IPS DF 4.7 (cell line): Measurements from ENCODE around the gene LYST.

Experiments used
- DNase-seq: peaks from one replicate; pipeline ENCODE4 v3.0.0-alpha.2; 2013; ENCODE audit warnings: low spot score; ENCODE audit errors: extremely low read depth

The LYST gene

DNA sequence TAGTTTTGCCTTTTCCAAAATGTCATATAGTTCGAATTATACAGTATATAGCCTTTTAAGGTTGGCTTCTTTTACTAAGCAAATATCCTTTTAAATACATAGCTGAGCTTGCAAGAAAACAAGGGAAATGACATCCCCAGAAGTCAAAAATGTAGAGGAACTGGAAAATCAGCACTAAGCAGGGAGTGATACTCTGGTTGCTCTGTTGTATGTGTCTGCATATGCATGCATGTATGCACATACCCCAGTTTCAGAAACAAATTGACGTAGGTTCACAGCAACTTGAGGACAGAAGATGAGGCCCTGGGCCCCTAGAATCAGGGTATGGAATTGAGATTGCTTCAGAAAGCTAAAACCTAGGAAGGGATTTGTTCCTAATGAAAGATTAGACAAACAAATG, 142.0 kb downstream of the LYST start:
- no peak for DNase-seq

DNA sequence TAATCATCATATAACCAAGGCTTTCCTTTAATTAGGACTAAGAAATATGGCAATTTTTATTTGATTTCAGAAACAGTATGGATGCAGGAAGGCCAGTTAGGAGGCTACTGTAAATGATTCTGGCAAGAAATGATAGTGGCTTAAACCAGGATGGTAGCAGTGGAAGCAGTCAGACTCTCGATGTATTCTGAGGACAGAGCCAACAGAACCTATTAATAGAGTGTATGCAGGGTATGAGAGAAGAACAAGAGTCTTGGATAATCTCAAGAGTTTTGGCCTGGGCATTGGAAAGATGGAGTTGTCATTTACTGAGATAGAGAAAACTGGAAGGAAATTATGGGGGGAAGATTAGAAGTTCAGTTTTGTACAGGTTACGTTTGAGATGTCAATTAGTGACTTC, 143.8 kb downstream of the LYST start:
- no peak for DNase-seq

DNA sequence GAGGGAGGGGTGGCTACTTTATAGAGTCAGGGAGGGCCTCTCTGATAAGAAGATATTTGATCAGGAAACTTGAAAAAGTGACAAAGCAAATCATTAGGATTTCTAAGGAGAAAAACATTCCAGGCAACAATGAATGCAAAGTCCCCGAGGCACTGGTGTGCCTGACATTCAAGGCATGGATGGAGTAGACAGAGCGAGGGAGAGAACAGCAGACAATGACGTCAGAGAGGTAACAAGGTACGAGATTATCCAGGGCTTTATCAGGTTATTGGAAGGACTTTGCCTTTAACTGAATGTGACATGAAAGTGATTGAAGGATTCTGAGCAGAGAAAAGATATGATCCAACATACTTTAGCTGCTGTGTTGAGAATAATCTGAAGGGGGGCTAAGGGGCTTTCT, 144.7 kb downstream of the LYST start:
- no peak for DNase-seq

DNA sequence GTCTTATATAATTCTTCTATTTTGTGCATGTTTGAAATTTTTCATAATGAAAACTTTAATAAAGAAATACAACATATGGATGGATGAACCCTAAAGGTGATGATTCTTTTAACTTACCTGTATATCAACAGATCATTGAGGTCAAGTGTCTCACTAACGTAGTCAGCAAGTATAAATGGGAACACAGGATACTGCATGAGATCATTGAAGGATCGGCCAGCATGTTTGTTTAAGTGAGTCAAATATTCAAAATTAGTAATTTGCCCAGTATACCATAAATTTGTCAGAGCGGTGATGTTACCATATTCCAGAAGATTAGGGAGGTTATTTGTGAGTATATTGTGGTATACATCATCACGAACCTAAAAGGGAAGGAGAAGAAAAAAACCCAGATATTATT, 146.2 kb downstream of the LYST start:
- DNase-seq = no peak

DNA sequence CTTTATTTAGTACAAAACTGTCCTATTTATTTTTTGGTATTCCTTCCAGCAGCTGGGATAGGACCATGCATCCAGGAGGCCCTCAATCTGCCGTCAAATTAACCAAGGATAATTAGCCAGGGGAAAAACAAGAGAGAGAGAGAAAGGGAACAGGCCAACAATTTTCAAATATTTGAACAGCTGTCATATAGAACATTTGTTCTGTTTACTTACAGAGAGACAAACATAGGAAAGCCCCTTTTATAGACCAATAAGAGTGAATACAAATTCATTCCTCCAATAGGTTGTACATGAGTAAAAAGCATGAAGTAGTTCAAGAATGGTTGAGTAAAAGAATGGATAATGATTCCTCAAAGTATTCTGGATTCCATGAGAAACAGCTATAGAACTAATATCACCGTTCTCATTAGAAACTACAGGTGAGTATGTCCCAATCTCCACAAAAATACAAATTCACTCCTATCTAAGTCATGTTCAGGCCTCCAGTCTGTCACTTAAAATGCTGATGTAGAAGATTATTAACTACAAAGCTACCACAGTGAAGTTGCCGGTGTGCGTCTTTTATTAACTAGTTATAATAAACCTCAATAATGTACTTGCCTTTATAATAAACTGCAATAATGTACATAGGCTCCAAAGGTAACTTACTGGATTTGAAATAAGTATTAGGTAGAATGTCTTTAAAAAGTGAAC, 152.4 kb downstream of the LYST start:
- no peak for DNase-seq

DNA sequence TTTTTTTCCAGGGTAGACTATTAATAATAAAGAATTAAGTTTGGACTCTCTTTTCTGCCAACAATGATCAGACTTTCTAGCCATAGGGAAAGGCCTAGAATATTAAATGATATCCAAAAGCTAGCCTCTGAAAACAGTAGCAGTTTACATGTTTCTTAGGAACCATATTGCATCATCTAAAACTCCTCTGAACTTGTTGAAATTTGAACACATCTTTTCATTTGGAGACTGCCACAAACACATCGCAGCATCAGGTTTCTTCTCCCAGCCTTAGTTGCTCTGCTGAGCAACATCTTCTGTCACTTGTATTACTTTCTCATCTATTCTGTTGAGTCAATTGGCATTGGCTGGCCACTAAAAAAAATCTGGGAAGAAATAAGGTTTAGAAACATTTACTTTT, 153.9 kb downstream of the LYST start:
- DNase-seq = no peak

DNA sequence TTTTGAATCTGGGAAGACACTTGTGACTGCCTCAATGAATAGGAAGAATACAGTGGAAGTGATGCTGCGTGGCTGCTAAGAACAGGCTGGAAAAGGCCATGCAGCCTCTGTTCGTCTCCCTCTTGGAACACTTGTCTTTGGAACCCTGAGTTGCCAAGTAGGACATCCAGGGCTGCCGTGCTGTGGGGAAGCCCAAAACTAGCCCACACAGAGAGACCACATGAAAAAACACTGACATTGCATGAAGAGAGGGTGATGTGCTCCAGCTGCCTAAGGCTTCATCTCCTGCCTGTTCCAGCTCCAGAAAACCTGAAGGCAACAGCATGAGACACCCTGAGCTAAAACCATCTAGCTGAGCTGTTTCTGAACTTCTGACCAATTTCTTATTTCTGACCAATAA, 156.0 kb downstream of the LYST start:
- DNase-seq = no peak

DNA sequence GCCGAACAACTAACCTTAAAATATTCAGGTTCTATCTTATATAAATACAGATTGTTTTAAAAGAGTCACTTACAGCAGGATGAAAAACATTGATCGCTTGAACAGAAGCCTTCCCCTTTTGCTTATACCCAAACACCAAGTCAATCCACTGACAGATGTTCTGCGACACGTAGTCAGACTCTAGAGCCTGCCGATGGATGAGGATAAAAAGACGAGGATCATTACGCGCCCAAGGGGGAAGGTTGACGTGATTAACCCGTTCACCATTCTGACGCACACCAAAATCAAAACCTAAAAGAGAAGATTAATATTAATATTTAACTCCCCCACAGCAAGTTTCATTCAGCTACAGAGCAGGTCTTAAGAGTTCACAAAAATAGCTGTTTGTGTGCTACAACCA, 157.7 kb downstream of the LYST start:
- DNase-seq = no peak

DNA sequence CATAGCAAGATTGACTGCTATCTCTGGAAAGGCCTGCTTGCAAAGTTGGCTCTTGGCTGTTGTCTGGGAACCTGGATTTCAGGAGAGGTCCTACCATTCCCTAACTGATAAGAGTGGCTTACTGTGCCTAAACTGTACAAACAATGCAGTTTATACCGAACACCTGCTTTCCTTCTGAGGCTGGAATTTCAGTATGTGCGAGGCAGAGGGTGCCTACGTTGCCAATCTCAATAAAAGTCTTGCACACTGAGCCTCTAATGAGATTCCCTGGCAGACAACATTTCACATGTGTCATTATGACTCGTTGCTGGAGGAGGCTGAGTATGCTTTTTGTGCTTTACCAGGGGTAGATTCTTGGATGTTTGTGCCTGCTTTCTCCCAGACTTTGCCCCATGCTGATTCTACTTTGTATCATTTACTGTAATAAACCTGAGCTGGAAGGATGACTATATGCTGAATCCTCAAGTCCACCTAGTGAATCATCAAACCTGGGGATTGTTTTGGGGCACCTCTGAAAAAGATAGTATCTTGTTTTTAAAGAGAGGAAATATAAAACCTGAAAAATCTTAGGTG, 158.2 kb downstream of the LYST start:
- DNase-seq = no peak

DNA sequence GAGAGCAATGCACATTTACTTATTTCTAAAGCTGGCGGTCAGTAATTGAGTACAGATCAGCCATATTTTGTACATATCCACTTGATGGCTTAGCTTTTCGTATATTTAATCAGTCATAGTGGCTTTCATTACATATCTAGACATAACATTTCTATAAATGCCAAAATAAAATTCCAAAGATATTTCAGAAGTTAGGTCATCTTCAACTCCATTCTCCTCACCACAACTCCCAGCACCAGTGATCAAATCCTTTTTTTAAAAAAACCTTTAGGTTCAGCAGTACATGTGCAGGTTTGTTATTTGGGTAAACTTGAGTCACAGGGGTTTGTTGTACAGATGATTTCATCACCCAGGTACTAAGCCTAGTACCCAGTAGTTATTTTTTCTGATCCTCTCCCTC, 163.2 kb downstream of the LYST start:
- DNase-seq = no peak

DNA sequence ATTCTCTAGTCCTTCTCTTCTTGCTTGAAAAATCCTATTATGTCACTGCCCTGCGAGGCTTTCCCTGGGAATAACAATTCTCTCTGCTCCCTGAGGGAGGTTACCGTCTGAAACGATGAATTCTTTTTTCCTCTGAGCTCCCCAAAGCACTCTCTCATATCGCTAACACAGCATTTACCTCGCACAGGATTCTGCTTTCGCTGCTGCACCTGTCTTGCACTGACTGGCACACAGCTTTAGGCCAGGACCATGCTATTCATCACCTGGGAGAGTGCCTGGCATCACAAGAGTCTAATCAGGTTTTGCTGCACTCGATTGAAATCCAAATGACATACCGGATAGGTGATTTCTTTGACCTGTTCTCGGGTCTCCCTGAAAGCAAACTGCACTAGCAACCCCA, 164.3 kb downstream of the LYST start:
- DNase-seq = no peak

DNA sequence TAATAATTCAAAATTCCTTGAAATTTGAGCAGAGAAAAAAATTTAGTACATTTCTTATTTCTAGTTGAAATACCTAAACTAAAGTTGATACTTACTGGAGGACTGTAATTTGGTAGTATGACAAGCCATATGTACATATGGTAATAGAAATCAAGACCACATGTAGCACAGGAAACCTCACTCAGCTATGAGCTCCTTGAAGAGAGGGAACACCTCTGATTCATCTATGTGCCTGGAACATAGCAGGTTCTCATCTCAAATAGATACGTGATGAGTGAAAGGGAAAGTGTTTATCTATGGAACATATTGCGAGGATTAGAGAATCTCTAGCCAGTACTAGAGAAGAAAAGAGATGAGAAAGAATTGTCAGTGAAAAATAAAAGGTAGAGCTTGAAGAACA, 169.2 kb downstream of the LYST start:
- no peak for DNase-seq

DNA sequence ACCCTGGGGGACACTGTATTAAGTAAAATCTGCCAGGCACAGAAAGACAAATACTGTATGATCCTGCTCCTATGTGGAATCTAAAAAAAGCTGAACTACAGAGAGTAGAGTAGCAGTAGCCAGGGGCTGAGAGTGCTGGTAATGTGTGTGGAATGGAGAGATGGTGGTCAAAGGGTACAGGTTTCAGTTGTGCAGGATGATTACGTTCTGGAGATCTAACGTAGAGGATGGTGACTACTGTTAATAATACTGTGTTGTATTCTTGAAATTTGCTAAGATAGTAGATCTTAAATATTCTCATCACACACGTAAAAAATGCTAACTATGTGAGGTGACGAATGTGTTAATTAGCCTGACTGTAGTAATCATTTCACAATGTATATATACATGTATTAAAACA, 177.3 kb downstream of the LYST start:
- DNase-seq = no peak

DNA sequence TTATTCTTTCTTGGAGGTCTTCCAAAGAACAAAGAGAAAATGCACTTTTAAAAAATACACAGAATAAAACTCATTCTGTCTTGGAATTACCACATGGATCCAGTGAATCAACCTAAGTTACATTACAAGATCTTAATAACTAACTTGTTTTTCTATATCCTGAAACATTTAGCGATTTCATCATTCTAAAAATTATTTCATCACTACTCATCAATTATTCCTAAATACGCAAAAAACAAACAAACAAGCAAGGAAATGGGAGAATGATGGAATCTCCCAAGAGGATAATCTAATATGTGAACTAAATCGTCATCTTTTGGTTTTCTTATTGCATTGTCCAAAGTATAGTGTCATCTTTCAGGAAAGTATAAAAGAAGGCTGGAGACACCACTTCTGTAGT, 178.6 kb downstream of the LYST start:
- no peak for DNase-seq

DNA sequence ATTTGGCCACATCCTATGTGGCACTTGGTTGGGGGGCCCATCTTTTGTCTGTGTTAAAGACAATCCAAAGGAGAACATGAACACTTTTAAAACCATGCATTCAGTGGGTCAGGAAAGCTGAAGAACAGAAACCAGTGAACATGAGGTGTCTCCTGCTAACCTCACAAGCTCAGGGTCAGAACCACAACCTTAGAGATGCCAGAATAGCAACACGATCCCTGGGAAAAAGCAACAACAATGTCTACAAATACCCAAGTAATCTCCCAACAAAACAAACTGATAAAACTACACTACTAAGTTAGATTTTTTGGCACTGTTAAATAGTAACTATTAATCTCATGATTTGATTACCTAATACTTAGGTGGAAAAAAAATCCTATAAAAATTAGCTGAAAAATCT, 183.1 kb downstream of the LYST start:
- no peak for DNase-seq

DNA sequence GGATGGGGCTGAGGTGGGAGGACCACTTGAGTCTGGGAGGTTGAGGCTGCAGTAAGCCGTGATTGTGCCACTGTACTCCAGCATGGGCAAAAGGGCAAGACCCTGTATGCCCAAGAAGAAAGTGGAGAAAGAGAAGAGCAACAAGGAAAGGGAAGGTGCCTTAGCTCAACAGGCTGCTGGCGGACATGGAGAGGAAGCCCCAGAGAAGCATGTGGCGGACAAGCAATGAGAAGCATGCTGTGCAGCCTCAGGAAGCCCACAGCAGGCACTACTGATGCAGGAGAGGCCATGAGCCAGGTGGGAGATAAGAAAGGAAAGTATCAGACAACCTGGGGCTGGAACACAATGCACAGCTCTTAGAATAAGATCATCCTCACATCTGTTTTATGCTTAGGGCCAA, 184.5 kb downstream of the LYST start:
- DNase-seq = no peak

DNA sequence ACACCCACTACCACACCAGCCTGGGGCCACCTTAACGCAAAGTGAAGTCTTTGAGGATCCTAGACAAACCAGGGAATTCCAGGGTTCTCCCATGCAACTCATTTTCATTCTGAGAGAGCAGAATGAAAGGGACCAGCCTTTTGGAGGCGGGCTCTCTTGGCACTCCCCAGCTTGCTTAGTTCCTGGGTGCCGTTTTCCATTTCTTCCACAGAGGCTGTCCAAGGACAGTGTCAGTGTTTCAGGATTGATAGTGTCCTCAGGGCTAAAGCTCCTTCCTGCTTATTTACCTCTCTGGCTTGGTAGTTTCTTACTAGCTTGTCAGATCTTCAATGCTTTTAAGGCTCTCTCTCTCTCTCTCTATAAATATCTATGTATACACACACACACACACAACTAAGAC, 187.1 kb downstream of the LYST start:
- no peak for DNase-seq

DNA sequence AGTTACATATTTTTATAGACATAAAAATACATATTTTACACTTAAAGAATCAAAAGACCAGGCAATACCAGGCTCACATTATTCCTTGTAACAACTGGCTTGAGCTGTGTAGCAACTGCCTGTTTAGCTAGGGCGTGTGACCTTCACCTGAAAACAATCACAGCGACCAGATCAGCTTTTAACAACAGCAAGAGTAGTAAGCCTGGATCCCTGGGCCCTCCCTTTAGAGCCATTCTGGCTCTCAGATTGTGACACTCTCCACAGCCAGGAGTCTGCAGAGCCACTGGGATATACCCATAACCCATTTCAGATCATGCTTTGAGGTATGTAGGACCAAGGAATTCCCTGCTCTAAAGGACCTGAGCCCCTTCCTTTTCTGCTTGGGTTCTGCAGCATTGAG, 187.7 kb downstream of the LYST start:
- DNase-seq = no peak

DNA sequence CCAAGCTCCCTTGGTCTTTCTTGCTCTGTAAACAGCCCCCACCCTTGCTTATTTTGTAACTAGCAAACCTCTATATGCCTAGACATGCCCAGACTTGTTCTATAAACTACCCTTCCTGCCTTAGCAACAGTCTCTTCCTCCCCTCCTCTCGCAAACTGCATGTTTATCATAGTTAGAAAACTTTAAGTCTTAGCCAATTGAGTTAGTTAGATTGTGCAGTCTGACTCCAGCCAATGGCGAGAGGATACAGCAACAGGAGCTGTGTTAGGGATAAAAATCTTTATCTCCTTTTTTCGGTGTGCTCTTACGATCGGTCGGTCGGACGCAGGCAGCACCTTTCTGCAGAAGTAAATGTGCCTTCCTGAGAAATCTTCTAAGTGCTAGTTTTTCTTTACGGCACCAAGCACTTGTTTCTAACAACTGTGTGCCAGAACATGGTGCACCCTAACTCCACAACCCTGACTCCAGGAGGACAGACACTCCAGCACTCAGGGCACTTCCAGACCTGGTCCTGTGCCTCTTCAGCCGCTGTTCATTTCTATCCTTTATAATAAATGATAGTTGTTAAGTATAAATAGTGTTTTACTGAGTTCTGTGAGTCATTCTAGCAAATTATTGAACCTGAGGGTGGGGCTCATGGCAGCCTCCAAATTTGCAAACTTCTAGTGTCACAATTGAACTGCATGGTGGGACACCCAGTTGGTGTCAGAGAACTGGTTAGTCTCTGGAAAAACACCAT, 191.4 kb downstream of the LYST start:
- DNase-seq = no peak

DNA sequence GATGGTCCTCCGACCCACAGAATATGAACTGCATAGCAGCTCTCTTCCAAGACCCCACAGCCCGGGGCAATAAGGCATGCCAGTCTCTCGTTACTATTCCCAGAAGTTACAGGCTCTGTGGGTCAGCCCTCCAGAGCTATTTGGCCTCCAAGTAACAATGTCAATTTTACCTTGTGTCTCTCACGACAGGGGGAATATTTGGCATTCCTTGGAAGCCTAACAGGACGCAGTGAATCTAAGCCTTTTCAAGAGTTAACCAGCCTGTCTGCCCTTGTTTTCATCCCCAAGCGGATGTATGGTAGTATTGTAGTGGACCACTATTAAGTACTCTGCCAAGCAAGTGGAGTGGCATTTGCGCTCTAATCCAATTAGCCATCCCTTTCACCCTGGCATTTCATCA, 192.7 kb downstream of the LYST start:
- no peak for DNase-seq

DNA sequence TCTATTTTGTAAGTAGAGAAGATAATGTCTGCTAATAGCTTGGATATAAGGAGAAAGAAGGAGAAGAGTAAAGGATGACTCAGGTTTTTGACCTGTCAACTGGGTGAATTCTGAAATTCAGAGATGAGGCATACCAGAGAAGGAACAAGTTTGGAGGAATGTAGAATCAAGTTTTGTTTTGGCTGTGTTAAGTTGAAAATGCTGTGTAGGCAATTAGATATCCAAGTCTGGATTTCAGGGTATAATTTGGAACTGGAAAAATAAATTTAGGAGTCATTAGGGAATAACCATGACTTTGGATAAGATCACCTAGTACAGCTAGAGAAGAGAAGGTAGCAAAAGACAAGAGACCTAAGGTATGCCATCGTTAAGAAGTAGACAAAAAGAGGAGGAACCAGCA, 194.7 kb downstream of the LYST start:
- no peak for DNase-seq

DNA sequence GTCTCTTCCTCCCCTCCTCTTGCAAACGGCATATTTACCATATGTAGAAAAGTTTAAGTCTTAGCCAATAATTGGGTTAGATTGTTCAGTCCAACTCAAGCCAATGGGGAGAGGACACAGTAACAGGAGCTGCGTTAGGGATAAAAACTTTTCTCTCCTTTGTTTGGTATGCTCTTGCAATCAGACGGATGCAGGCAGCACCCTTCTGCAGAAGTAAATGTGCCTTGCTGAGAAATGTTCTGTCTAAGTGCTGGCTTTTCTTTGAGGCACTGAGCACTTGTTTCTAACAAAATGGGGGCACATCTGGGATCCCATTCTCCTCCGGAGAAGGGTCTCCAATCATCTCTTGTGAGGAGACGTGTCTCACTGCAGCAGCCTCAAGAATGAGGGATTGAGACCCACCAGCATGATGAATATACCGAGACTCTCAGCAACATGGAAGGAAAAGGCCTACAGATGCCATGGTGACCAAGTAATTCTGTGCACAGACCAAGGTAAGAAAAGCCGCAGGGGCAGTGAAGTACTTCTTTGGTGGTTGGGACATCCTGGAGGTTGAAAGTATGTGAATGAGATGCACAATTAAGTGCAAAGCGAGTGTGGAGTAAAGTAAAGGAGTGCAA, 196.4 kb downstream of the LYST start:
- no peak for DNase-seq

DNA sequence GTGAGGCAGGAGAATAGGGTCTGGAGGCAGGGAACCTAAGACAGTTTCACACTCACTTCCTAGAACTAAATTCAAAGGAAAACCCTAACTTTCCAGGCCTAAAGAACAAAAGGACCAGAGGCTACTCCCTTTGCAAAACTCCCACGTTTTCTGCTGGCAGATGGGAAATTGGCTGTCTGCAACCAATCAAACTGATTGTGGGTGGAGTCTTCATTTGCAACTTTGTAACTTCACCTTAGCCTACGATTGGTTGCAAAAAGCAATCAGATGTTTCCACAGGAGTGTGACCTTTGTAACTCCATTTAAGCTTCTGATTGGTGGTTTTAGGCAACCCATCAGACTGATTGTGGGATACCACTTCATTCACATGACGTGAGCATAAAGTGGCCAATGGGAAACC, 197.4 kb downstream of the LYST start:
- DNase-seq = no peak
